Measurements from ENCODE around the gene SP6. TPM values are rescaled to one million over a fixed set of nuclear protein-coding genes. Genes with fewer than 3 reads are reported as not detected.

The SP6 gene
- total RNA-seq, 5 donors from 2014 or later (not counting 1 experiment from before 2014, with no cell fraction given), result 0.10 to 0.26 (median 0.13) TPM

DNA sequence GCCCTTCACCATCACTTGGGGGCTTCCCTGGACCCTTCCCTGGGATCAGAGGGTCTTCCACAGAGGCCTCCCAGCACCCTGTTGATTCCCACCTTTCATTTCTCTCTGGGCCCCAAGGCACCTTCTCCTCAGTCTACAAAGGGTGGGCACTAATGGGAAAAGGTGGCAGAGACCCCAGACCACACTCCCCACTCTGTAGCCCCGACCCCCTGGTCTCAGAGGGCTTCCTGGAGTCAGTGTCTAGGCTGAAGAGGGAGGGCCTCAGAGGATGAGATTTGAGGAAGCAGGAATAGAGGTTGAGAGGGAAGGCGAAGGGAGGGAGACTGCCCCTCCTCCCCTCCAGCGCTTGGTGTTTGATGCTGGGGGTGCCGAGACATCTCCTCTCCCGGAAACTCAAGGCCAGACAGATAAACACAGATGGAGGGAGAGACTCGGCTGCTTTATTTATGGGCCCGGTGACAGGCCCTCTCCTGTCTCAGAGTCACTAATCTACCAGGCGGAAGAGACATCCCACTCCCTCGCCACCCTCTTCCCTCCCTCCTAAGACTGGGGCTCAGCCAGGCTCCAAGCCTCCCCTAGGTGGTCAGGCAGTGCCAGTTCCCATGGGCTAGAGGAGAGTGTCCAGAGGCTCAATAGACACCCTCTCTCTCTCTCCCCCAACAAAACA is 26.5 kb upstream of the SP6 start:
- Histone ChIP-seq H3K27ac (ENCODE audit: low read length) (no peak overlapping the region), H3K4me3 (ENCODE audit: control insufficient read depth in 1 of 2, extremely low read depth in 1 of 2, low read length in 1 of 2) (no peak overlapping the region), H3K9me3 (no peaks in the 10 kb centered on the region), H3K36me3 (ENCODE audit: control insufficient read depth in 2 of 2, extremely low read depth in 1 of 2, insufficient read depth in 1 of 2, low read length in 1 of 2) (no peaks in the 10 kb centered on the region), H3K4me1 (ENCODE audit: control insufficient read depth in 1 of 2, extremely low read depth in 1 of 2, insufficient read depth in 2 of 2, low read length in 2 of 2) (peaks cover 0 to 6% of the 10 kb centered on the region in 2 experiments), H3K27me3 (replicated peaks in 1 of 2; ENCODE audit: control insufficient read depth in 2 of 2, extremely low read depth in 1 of 2, insufficient read depth in 2 of 2, low read length in 1 of 2) (peaks cover 0 to 61% of the 10 kb centered on the region in 2 experiments)
- ChIA-PET POLR2A (no interaction called here), CTCF (no interaction called here)
- H3K4me3 Mint-ChIP-seq, result no peak overlapping the region
- no peak overlapping the region for H3K27ac Mint-ChIP-seq
- ATAC-seq (replicated peaks in 1 of 4) (no peak), DNase-seq (no peak)
- peaks cover 3% of the 10 kb centered on the region for H3K36me3 Mint-ChIP-seq
- peaks cover under 1 to 5% (median 4%) of the 10 kb centered on the region in 3 donors for H3K4me1 Mint-ChIP-seq
- 80% methylated on average over 1 of the region's 9 CpGs for WGBS (ENCODE audit: insufficient coverage)
- H3K27me3 Mint-ChIP-seq, result peaks cover 27 to 41% of the 10 kb centered on the region in 2 donors
- H3K9me3 Mint-ChIP-seq, result no peaks in the 10 kb centered on the region

DNA sequence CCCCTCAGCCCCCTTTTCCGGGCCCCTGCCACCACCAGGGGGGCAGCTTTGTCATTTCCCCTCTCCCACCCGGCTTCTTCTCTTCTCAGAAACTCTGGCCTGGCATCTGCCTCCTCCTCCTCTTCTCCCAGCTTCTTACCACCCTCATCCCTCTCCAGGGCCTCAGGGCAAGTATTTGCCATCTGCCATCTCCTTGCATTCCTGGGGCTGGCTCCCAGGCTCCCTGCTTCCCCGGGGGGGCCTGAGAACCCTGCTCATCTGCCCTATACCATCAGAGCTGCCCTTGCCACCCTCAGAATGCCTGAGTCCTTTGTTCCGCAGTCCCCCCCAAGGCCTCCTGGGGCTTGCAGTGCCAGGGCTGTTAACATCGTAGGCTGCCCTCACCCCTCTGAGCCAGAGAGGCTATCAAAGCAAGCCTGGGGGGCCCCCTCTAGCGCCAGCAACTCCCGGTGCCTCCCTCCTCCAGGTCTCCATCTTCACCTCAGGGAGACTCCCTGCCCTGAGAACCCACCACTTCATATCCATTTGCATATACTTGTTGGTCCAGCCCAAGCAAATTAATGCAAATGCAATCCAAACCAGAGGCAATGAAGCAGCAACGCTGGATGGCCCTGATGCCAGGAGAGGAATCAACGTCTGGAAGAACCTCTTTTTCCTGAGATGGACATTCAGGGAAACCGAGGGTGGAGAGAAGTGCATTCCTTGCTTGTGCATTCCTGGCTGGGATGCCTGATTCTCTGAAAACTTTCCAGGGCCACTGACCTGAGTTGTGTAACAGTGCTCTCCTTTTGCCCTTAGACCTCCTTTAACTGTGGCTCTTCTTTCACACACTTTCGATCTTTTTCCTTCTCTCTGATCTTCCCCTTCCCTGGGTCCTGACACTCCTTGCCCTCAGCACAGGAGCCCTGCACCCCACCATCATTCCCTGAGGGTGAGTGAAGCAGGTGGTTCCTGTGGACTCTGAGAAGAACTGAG is 24.3 kb upstream of the SP6 start:
- no peak for ATAC-seq (replicated peaks in 1 of 4)
- 64% methylated on average over 10 of the region's 11 CpGs for WGBS (ENCODE audit: insufficient coverage)
- ChIA-PET CTCF (no interaction called here), POLR2A (no interaction called here)
- Mint-ChIP-seq H3K27me3 (peaks cover 43 to 59% of the 10 kb centered on the region in 2 donors), H3K4me1 (peaks cover 0 to 5% (median 3%) of the 10 kb centered on the region in 3 donors), H3K27ac (no peak overlapping the region), H3K9me3 (no peaks in the 10 kb centered on the region), H3K36me3 (peaks cover 3% of the 10 kb centered on the region), H3K4me3 (no peak overlapping the region)
- Histone ChIP-seq H3K9me3 (no peaks in the 10 kb centered on the region), H3K27me3 (replicated peaks in 1 of 2; ENCODE audit: control insufficient read depth in 2 of 2, extremely low read depth in 1 of 2, insufficient read depth in 2 of 2, low read length in 1 of 2) (peaks cover 0 to 67% of the 10 kb centered on the region in 2 experiments), H3K4me1 (ENCODE audit: control insufficient read depth in 1 of 2, extremely low read depth in 1 of 2, insufficient read depth in 2 of 2, low read length in 2 of 2) (peaks cover 0 to 4% of the 10 kb centered on the region in 2 experiments), H3K27ac (ENCODE audit: low read length) (no peak overlapping the region), H3K4me3 (ENCODE audit: control insufficient read depth in 1 of 2, extremely low read depth in 1 of 2, low read length in 1 of 2) (no peak overlapping the region), H3K36me3 (ENCODE audit: control insufficient read depth in 2 of 2, extremely low read depth in 1 of 2, insufficient read depth in 1 of 2, low read length in 1 of 2) (no peaks in the 10 kb centered on the region)
- DNase-seq, result no peak

DNA sequence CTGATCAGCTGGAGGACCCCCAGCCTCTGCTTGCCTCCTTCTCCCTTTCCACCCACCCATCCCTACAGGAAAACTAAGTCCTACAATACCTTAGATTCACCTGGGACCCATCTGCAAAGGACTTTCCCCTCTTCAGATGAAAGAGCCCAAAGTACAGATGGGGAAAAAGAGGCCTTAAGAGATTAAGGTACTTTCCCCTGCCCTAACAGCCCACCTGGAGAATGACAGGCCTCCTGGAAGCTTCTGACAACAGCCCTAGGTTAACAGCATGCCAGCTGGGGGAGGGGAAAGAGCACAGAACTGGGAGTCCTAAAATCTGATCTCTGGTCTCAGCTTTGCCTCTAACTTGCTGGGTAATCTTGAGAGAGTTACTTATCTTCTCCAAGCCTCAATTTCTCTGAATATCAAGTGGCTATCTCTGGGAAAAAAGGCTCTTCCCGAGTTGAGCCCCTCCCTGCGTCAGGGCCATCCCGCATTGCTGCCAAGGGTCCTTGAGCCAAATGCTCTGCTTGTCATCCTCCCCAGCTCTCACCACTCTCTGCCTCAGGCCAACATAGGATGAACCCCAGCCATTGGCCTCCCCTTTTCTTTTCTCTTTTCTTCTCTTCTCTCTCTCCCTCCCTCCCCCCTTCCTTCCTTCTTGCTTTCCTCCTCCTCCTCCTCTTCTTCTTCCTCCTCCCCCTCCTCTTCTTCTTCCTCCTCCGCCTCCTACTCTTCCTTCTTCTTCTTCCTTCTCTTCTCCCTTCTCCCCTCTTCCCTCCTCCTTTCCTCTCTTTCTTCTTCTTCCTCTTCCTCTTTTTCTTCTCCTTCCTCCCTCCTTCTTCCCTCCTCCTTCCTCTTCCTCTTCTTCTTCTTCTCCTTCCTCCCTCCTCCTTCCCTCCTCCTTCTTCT is 22.5 kb upstream of the SP6 start:
- no peak overlapping the region for H3K27ac ChIP-seq (ENCODE audit: low read length)
- no peak overlapping the region for H3K27ac Mint-ChIP-seq
- ChIA-PET CTCF (no interaction called here), POLR2A (no interaction called here)
- H3K9me3 ChIP-seq, result no peaks in the 10 kb centered on the region
- DNase-seq (no peak), ATAC-seq (replicated peaks in 1 of 4) (no peak)
- peaks cover 0 to 4% of the 10 kb centered on the region in 2 experiments for H3K4me1 ChIP-seq (ENCODE audit: control insufficient read depth in 1 of 2, extremely low read depth in 1 of 2, insufficient read depth in 2 of 2, low read length in 2 of 2)
- H3K4me1 Mint-ChIP-seq, result no peaks in the 10 kb centered on the region
- peaks cover 43 to 64% of the 10 kb centered on the region in 2 donors for H3K27me3 Mint-ChIP-seq
- no peaks in the 10 kb centered on the region for H3K9me3 Mint-ChIP-seq
- WGBS (ENCODE audit: insufficient coverage), result 83% methylated on average over 3 of the region's 4 CpGs
- H3K36me3 Mint-ChIP-seq, result peaks cover 3% of the 10 kb centered on the region
- no peak overlapping the region for H3K4me3 Mint-ChIP-seq
- H3K36me3 ChIP-seq (ENCODE audit: control insufficient read depth in 2 of 2, extremely low read depth in 1 of 2, insufficient read depth in 1 of 2, low read length in 1 of 2), result no peaks in the 10 kb centered on the region
- no peak overlapping the region for H3K4me3 ChIP-seq (ENCODE audit: control insufficient read depth in 1 of 2, extremely low read depth in 1 of 2, low read length in 1 of 2)
- peaks cover 0 to 74% of the 10 kb centered on the region in 2 experiments for H3K27me3 ChIP-seq (replicated peaks in 1 of 2; ENCODE audit: control insufficient read depth in 2 of 2, extremely low read depth in 1 of 2, insufficient read depth in 2 of 2, low read length in 1 of 2)

DNA sequence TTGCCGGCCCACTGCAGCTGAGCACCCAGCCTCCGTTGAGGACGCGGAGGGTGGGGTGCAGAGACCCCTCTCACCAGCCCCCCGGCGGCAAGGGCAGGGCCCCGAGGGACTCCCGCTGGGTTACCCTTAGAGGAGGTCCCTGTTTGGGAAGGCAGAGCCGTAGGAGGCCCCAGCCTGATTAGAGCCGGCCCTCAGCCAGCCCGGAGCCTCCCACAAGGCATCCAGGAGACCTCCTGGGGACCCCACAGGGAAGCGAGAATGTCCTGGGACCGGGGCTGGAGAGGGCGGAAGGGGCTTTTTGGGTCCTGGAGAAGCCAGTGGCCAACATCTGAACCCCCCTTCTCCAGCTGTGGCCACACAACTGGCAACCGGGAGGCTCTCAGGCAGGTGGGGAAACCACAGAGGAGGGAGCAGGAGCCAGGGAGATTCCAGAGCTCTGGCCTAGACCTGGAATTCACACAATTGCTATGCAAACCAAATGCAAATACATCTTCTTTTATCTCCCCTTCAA is 21.7 kb upstream of the SP6 start:
- DNase-seq, result no peak
- no peaks in the 10 kb centered on the region for H3K4me1 Mint-ChIP-seq
- ATAC-seq (replicated peaks in 1 of 4), result no peak
- H3K9me3 Mint-ChIP-seq, result no peaks in the 10 kb centered on the region
- no peak overlapping the region for H3K27ac Mint-ChIP-seq
- CTCF ChIA-PET, result no interaction called here
- H3K36me3 Mint-ChIP-seq, result peaks cover 3% of the 10 kb centered on the region
- no peak overlapping the region for H3K4me3 Mint-ChIP-seq
- Histone ChIP-seq H3K4me3 (ENCODE audit: control insufficient read depth in 1 of 2, extremely low read depth in 1 of 2, low read length in 1 of 2) (no peak overlapping the region), H3K27ac (ENCODE audit: low read length) (no peak overlapping the region), H3K9me3 (no peaks in the 10 kb centered on the region), H3K36me3 (ENCODE audit: control insufficient read depth in 2 of 2, extremely low read depth in 1 of 2, insufficient read depth in 1 of 2, low read length in 1 of 2) (no peaks in the 10 kb centered on the region), H3K4me1 (ENCODE audit: control insufficient read depth in 1 of 2, extremely low read depth in 1 of 2, insufficient read depth in 2 of 2, low read length in 2 of 2) (peaks cover 0 to 4% of the 10 kb centered on the region in 2 experiments), H3K27me3 (replicated peaks in 1 of 2; ENCODE audit: control insufficient read depth in 2 of 2, extremely low read depth in 1 of 2, insufficient read depth in 2 of 2, low read length in 1 of 2) (peaks cover 0 to 74% of the 10 kb centered on the region in 2 experiments)
- peaks cover 43 to 64% of the 10 kb centered on the region in 2 donors for H3K27me3 Mint-ChIP-seq
- WGBS (ENCODE audit: insufficient coverage), result 71% methylated on average over 13 of the region's 15 CpGs
- POLR2A ChIA-PET, result no interaction called here

DNA sequence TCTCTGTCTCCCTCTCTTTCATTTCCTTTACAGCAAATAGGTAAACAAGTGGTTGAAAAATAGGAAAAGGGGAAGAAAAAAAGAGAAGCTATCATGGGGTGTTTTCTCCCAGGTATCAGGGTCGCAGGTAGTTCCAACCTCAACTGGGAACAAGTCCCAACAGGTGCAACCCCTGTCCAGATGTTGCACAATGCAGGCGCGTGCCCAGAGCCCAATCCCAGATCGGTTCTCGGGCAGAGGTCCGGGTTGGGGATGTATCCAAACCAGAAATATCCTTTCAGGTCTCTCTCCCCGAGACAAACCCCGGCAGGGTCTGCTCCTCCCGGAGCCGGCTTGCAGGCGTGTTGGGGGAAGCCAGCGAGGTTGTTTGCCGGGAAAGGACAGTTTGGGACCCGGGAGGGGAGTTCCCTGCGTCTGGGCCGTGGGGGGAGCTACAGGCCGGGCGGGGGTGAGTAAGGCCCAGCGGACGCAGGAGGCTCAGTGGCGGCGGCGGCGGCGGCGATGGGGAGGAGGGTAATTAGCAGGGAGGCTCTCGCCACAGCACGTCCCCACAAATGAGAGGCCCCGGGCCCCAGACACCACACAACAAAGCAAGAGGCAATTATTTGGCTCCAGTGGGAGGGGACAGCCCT is 21.2 kb upstream of the SP6 start:
- Mint-ChIP-seq H3K27ac (no peak overlapping the region), H3K9me3 (no peaks in the 10 kb centered on the region), H3K4me1 (no peaks in the 10 kb centered on the region), H3K36me3 (peaks cover 3% of the 10 kb centered on the region), H3K4me3 (no peak overlapping the region), H3K27me3 (peaks cover 43 to 64% of the 10 kb centered on the region in 2 donors)
- Histone ChIP-seq H3K4me3 (ENCODE audit: control insufficient read depth in 1 of 2, extremely low read depth in 1 of 2, low read length in 1 of 2) (no peak overlapping the region), H3K36me3 (ENCODE audit: control insufficient read depth in 2 of 2, extremely low read depth in 1 of 2, insufficient read depth in 1 of 2, low read length in 1 of 2) (no peaks in the 10 kb centered on the region), H3K27me3 (replicated peaks in 1 of 2; ENCODE audit: control insufficient read depth in 2 of 2, extremely low read depth in 1 of 2, insufficient read depth in 2 of 2, low read length in 1 of 2) (peaks cover 0 to 69% of the 10 kb centered on the region in 2 experiments), H3K4me1 (ENCODE audit: control insufficient read depth in 1 of 2, extremely low read depth in 1 of 2, insufficient read depth in 2 of 2, low read length in 2 of 2) (peaks cover 0 to 4% of the 10 kb centered on the region in 2 experiments), H3K27ac (ENCODE audit: low read length) (no peak overlapping the region), H3K9me3 (no peaks in the 10 kb centered on the region)
- CTCF ChIA-PET, result no interaction called here
- POLR2A ChIA-PET, result no interaction called here
- ATAC-seq (replicated peaks in 1 of 4), result no peak
- 47% methylated on average over 14 of the region's 29 CpGs for WGBS (ENCODE audit: insufficient coverage)
- no peak for DNase-seq

Data from T-cell (primary cell).